ENCODE data around the gene NRIP1. TPM values are rescaled to one million over a fixed set of nuclear protein-coding genes. Genes with fewer than 3 reads are reported as not detected.

The NRIP1 gene
- total RNA-seq, 1 experiment from 2014 or later = 10.3 TPM

DNA sequence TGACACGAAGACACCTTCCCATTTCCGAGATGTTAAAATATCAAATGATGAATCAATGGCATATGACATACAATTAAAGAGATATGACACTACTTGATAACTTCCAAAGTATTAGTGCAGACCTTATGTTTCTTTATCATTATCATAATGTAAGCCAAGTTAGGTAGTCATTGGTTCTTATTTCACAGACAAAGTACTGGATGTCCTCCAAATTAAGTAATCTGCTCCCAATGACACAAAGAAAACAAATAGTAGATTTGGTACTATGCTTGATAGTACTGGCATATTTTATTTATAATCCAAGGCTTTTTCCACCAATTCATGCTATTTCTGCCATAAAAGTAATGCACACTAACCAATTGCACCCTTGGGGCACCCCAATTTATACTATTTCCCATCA lies 11.9 kb upstream of the NRIP1 start (continued):
- TF ChIP-seq, protein P1, sequence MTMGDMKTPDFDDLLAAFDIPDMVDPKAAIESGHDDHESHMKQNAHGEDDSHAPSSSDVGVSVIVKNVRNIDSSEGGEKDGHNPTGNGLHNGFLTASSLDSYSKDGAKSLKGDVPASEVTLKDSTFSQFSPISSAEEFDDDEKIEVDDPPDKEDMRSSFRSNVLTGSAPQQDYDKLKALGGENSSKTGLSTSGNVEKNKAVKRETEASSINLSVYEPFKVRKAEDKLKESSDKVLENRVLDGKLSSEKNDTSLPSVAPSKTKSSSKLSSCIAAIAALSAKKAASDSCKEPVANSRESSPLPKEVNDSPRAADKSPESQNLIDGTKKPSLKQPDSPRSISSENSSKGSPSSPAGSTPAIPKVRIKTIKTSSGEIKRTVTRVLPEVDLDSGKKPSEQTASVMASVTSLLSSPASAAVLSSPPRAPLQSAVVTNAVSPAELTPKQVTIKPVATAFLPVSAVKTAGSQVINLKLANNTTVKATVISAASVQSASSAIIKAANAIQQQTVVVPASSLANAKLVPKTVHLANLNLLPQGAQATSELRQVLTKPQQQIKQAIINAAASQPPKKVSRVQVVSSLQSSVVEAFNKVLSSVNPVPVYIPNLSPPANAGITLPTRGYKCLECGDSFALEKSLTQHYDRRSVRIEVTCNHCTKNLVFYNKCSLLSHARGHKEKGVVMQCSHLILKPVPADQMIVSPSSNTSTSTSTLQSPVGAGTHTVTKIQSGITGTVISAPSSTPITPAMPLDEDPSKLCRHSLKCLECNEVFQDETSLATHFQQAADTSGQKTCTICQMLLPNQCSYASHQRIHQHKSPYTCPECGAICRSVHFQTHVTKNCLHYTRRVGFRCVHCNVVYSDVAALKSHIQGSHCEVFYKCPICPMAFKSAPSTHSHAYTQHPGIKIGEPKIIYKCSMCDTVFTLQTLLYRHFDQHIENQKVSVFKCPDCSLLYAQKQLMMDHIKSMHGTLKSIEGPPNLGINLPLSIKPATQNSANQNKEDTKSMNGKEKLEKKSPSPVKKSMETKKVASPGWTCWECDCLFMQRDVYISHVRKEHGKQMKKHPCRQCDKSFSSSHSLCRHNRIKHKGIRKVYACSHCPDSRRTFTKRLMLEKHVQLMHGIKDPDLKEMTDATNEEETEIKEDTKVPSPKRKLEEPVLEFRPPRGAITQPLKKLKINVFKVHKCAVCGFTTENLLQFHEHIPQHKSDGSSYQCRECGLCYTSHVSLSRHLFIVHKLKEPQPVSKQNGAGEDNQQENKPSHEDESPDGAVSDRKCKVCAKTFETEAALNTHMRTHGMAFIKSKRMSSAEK (CRISPR knock-in tag; IDR thresholded peaks at IDR 0.05; ENCODE audit: borderline replicate concordance) = no peak
- TF ChIP-seq TEAD4 (CRISPR knock-in tag; IDR thresholded peaks at IDR 0.05) (no peak), NFYB (CRISPR knock-in tag; conservative IDR thresholded peaks at IDR 0.05; ENCODE audit: low read depth) (no peak), IRF2 (CRISPR knock-in tag; IDR thresholded peaks at IDR 0.05; ENCODE audit: borderline replicate concordance, low read depth) (no peak), NFATC4 (CRISPR knock-in tag; IDR thresholded peaks at IDR 0.05) (no peak), ESRRA (CRISPR knock-in tag; IDR thresholded peaks at IDR 0.05; ENCODE audit: borderline replicate concordance) (no peak), FOXP1 (CRISPR knock-in tag; IDR thresholded peaks at IDR 0.05; ENCODE audit: borderline replicate concordance) (no peak), NFE2L1 (CRISPR knock-in tag; IDR thresholded peaks at IDR 0.05) (no peak), RELA (CRISPR knock-in tag; IDR thresholded peaks at IDR 0.05; ENCODE audit: borderline replicate concordance) (no peak), ETV6 (CRISPR knock-in tag; IDR thresholded peaks at IDR 0.05) (no peak)
- TF ChIP-seq, protein P2, sequence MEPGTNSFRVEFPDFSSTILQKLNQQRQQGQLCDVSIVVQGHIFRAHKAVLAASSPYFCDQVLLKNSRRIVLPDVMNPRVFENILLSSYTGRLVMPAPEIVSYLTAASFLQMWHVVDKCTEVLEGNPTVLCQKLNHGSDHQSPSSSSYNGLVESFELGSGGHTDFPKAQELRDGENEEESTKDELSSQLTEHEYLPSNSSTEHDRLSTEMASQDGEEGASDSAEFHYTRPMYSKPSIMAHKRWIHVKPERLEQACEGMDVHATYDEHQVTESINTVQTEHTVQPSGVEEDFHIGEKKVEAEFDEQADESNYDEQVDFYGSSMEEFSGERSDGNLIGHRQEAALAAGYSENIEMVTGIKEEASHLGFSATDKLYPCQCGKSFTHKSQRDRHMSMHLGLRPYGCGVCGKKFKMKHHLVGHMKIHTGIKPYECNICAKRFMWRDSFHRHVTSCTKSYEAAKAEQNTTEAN (CRISPR knock-in tag; IDR thresholded peaks at IDR 0.05) = no peak
- TF ChIP-seq, protein P3, sequence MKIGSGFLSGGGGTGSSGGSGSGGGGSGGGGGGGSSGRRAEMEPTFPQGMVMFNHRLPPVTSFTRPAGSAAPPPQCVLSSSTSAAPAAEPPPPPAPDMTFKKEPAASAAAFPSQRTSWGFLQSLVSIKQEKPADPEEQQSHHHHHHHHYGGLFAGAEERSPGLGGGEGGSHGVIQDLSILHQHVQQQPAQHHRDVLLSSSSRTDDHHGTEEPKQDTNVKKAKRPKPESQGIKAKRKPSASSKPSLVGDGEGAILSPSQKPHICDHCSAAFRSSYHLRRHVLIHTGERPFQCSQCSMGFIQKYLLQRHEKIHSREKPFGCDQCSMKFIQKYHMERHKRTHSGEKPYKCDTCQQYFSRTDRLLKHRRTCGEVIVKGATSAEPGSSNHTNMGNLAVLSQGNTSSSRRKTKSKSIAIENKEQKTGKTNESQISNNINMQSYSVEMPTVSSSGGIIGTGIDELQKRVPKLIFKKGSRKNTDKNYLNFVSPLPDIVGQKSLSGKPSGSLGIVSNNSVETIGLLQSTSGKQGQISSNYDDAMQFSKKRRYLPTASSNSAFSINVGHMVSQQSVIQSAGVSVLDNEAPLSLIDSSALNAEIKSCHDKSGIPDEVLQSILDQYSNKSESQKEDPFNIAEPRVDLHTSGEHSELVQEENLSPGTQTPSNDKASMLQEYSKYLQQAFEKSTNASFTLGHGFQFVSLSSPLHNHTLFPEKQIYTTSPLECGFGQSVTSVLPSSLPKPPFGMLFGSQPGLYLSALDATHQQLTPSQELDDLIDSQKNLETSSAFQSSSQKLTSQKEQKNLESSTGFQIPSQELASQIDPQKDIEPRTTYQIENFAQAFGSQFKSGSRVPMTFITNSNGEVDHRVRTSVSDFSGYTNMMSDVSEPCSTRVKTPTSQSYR (CRISPR knock-in tag; IDR thresholded peaks at IDR 0.05) = no peak

DNA sequence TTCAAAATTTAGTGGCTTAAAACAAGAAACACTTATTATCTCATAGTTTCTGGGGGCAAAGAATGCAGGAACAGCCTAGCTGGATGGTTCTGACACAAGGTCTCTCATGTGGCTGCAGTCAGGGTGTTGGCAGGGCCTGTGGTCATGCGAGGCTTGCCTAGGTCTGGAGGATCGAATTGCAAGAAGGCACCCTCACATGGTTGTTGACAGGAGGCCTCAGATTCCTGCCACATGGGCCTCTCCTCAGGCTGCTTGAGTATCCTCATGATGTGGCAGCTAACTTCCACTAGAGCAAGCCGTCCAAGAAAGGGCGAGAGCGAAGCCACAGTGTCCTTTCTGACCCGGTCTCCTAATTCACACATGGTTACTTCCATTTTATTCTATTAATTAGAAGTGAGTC lies 6.2 kb upstream of the NRIP1 start:
- H3K27me3 Mint-ChIP-seq (ENCODE audit: low read depth) = peaks cover 16% of the 10 kb centered on the region
- H3K27ac Mint-ChIP-seq = no peak overlapping the region
- H3K4me1 Mint-ChIP-seq = peaks cover 8% of the 10 kb centered on the region; the same call in 1 of the 2 replicates
- H3K4me3 Mint-ChIP-seq = no peak overlapping the region
- ChIA-PET POLR2A (no interaction called here), CTCF (no interaction called here)
- no peaks in the 10 kb centered on the region for H3K36me3 Mint-ChIP-seq
- DNase-seq (ENCODE audit: low spot score) = peak; percentile 13
- H3K9me3 Mint-ChIP-seq = no peaks in the 10 kb centered on the region
- ATAC-seq = peak; percentile 73
- TF ChIP-seq, protein P4, sequence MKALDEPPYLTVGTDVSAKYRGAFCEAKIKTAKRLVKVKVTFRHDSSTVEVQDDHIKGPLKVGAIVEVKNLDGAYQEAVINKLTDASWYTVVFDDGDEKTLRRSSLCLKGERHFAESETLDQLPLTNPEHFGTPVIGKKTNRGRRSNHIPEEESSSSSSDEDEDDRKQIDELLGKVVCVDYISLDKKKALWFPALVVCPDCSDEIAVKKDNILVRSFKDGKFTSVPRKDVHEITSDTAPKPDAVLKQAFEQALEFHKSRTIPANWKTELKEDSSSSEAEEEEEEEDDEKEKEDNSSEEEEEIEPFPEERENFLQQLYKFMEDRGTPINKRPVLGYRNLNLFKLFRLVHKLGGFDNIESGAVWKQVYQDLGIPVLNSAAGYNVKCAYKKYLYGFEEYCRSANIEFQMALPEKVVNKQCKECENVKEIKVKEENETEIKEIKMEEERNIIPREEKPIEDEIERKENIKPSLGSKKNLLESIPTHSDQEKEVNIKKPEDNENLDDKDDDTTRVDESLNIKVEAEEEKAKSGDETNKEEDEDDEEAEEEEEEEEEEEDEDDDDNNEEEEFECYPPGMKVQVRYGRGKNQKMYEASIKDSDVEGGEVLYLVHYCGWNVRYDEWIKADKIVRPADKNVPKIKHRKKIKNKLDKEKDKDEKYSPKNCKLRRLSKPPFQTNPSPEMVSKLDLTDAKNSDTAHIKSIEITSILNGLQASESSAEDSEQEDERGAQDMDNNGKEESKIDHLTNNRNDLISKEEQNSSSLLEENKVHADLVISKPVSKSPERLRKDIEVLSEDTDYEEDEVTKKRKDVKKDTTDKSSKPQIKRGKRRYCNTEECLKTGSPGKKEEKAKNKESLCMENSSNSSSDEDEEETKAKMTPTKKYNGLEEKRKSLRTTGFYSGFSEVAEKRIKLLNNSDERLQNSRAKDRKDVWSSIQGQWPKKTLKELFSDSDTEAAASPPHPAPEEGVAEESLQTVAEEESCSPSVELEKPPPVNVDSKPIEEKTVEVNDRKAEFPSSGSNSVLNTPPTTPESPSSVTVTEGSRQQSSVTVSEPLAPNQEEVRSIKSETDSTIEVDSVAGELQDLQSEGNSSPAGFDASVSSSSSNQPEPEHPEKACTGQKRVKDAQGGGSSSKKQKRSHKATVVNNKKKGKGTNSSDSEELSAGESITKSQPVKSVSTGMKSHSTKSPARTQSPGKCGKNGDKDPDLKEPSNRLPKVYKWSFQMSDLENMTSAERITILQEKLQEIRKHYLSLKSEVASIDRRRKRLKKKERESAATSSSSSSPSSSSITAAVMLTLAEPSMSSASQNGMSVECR (CRISPR knock-in tag; IDR thresholded peaks at IDR 0.05; ENCODE audit: borderline replicate concordance) = no peak
- TF ChIP-seq, protein P5, sequence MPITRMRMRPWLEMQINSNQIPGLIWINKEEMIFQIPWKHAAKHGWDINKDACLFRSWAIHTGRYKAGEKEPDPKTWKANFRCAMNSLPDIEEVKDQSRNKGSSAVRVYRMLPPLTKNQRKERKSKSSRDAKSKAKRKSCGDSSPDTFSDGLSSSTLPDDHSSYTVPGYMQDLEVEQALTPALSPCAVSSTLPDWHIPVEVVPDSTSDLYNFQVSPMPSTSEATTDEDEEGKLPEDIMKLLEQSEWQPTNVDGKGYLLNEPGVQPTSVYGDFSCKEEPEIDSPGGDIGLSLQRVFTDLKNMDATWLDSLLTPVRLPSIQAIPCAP (CRISPR knock-in tag; IDR thresholded peaks at IDR 0.05) = no peak
- TF ChIP-seq, protein P6, sequence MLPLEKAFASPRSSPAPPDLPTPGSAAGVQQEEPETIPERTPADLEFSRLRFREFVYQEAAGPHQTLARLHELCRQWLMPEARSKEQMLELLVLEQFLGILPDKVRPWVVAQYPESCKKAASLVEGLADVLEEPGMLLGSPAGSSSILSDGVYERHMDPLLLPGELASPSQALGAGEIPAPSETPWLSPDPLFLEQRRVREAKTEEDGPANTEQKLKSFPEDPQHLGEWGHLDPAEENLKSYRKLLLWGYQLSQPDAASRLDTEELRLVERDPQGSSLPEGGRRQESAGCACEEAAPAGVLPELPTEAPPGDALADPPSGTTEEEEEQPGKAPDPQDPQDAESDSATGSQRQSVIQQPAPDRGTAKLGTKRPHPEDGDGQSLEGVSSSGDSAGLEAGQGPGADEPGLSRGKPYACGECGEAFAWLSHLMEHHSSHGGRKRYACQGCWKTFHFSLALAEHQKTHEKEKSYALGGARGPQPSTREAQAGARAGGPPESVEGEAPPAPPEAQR (CRISPR knock-in tag; IDR thresholded peaks at IDR 0.05) = no peak
- TF ChIP-seq SP1 (CRISPR knock-in tag; conservative IDR thresholded peaks at IDR 0.05) = no peak
- no peak for TF ChIP-seq NFATC4 (CRISPR knock-in tag; IDR thresholded peaks at IDR 0.05)
- TF ChIP-seq, protein P7, sequence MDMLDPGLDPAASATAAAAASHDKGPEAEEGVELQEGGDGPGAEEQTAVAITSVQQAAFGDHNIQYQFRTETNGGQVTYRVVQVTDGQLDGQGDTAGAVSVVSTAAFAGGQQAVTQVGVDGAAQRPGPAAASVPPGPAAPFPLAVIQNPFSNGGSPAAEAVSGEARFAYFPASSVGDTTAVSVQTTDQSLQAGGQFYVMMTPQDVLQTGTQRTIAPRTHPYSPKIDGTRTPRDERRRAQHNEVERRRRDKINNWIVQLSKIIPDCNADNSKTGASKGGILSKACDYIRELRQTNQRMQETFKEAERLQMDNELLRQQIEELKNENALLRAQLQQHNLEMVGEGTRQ (CRISPR knock-in tag; IDR thresholded peaks at IDR 0.05) = no peak
- TF ChIP-seq, protein P8, sequence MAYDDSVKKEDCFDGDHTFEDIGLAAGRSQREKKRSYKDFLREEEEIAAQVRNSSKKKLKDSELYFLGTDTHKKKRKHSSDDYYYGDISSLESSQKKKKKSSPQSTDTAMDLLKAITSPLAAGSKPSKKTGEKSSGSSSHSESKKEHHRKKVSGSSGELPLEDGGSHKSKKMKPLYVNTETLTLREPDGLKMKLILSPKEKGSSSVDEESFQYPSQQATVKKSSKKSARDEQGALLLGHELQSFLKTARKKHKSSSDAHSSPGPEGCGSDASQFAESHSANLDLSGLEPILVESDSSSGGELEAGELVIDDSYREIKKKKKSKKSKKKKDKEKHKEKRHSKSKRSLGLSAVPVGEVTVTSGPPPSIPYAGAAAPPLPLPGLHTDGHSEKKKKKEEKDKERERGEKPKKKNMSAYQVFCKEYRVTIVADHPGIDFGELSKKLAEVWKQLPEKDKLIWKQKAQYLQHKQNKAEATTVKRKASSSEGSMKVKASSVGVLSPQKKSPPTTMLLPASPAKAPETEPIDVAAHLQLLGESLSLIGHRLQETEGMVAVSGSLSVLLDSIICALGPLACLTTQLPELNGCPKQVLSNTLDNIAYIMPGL (CRISPR knock-in tag; IDR thresholded peaks at IDR 0.05) = no peak
- no peak for TF ChIP-seq CREB1 (CRISPR knock-in tag; IDR thresholded peaks at IDR 0.05)
